GM23338 (cell line): ENCODE measurements around the gene ZMYM4. TPM values are rescaled to one million over a fixed set of nuclear protein-coding genes. Genes with fewer than 3 reads are reported as not detected.

Experiments used
- polyA plus RNA-seq: library from polyadenylated mRNA; unstranded; fragments of >200 nt; fragmentation: Nextera tagmentation; extraction: Ambion mirVana; gene quantifications from 2 replicates; pipeline ENCODE4 v1.2.1, GENCODE V29; 2016
- small RNA-seq: library from RNA; depleted of rRNA; stranded (forward); fragments of <200 nt; gene quantifications from one replicate; pipeline ENCODE3, GENCODE V24; 2014; ENCODE audit warnings: low replicate concordance
- total RNA-seq: library from RNA; depleted of rRNA; stranded (reverse); fragments of >200 nt; shearing (Covaris generic); gene quantifications from 2 replicates; pipeline ENCODE4 v1.2.3, GENCODE V29; 2014; rRNA removed

Gene ZMYM4
- total and polyA plus RNA-seq, 2 experiments from 2014 or later: 65.4 to 68.5 TPM

Small RNA genes lying within 50 kb of the gene (small RNA-seq; reads per million reads assigned to genes)
- not detected for gene RF00091

Other genes with a start within 250 kb of the ZMYM4 start
- gene ZMYM6, start 236.8 kb upstream of the ZMYM4 start, total RNA-seq: 12.4 and 16.8 TPM in 2 replicates
- 5.8 and 7.0 TPM in 2 replicates for gene ZMYM6, start 236.8 kb upstream of the ZMYM4 start, polyA plus RNA-seq
- 51.0 and 51.9 TPM in 2 replicates for gene ZMYM1, start 189.3 kb upstream of the ZMYM4 start, total RNA-seq
- 25.8 and 37.4 TPM in 2 replicates for gene ZMYM1, start 189.3 kb upstream of the ZMYM4 start, polyA plus RNA-seq
- 346 and 352 TPM in 2 replicates for gene SFPQ, start 75.6 kb upstream of the ZMYM4 start, total RNA-seq
- 251 and 258 TPM in 2 replicates for gene SFPQ, start 75.6 kb upstream of the ZMYM4 start, polyA plus RNA-seq